ENCODE measurements around the gene FXYD6. TPM values are rescaled to one million over a fixed set of nuclear protein-coding genes. Genes with fewer than 3 reads are reported as not detected.

The FXYD6 gene
- total and polyA plus RNA-seq, 9 of the 15 experiments (the other 6 are each of a cell fraction or from before 2014, with no cell fraction given): 0.07 to 0.35 TPM; not detected in 7

GRCh38 chr11:117907276-117908108 lies 31.0 kb upstream of the FXYD6 start (continued):
- no peak for TF ChIP-seq HNRNPUL1 (IDR thresholded peaks at IDR 0.05; ENCODE audit: low read length)
- TF ChIP-seq IFI16 (CRISPR knock-in tag; IDR thresholded peaks at IDR 0.05): no peak
- no peak for TF ChIP-seq RBM15 (IDR thresholded peaks at IDR 0.05; ENCODE audit: insufficient read depth, low read length)
- no peak; the same call in 1 of the 2 replicates for TF ChIP-seq MXI1 (IDR thresholded peaks at IDR 0.05; ENCODE audit: low read depth, low read length)
- TF ChIP-seq ZNF133 (CRISPR knock-in tag; IDR thresholded peaks at IDR 0.05): no peak
- no peak for TF ChIP-seq ZNF3 (CRISPR knock-in tag; IDR thresholded peaks at IDR 0.05)
- TF ChIP-seq KLF13 (tag; IDR thresholded peaks at IDR 0.05; ENCODE audit: borderline replicate concordance, low read depth): peak; percentile 38; the same call in 1 of the 2 replicates
- TF ChIP-seq HES1 (IDR thresholded peaks at IDR 0.05; ENCODE audit: low read depth): 0 out of 2 replicates have a peak, but pooled peaks have one; percentile 24
- no peak for TF ChIP-seq SRSF1 (IDR thresholded peaks at IDR 0.05; ENCODE audit: low read depth, low read length)
- no peak for TF ChIP-seq THAP12 (CRISPR knock-in tag; IDR thresholded peaks at IDR 0.05)
- no peak for TF ChIP-seq GTF2F1 (IDR thresholded peaks at IDR 0.05; ENCODE audit: low read depth, low read length)
- no peak for TF ChIP-seq ZNF79 (CRISPR knock-in tag; IDR thresholded peaks at IDR 0.05; ENCODE audit: low read depth)
- TF ChIP-seq ZSCAN32 (CRISPR knock-in tag; IDR thresholded peaks at IDR 0.05): no peak
- TF ChIP-seq ZNF444 (CRISPR knock-in tag; IDR thresholded peaks at IDR 0.05): no peak
- TF ChIP-seq HMG20A (CRISPR knock-in tag; conservative IDR thresholded peaks at IDR 0.05): no peak
- no peak for TF ChIP-seq ZBTB26 (CRISPR knock-in tag; IDR thresholded peaks at IDR 0.05)
- TF ChIP-seq PHF21A (IDR thresholded peaks at IDR 0.05; ENCODE audit: borderline replicate concordance, low read depth): no peak
- TF ChIP-seq ATF3 (IDR thresholded peaks at IDR 0.05): peak; percentile 95
- no peak; the same call in 1 of the 2 replicates for TF ChIP-seq ATF3 (CRISPR knock-in tag; conservative IDR thresholded peaks at IDR 0.05)
- no peak for TF ChIP-seq SNIP1 (IDR thresholded peaks at IDR 0.05; ENCODE audit: low read depth)
- no peak for TF ChIP-seq ZNF253 (CRISPR knock-in tag; conservative IDR thresholded peaks at IDR 0.05)
- no peak for TF ChIP-seq PCBP2 (IDR thresholded peaks at IDR 0.05; ENCODE audit: low read depth, low read length, poor library complexity, severe bottlenecking)

All from K562 (cell line).